ENCODE results near the gene CHPT1.
A peak's percentile ranks its signal among the peaks of the same experiment; 100 is the strongest.

Gene CHPT1

DNA sequence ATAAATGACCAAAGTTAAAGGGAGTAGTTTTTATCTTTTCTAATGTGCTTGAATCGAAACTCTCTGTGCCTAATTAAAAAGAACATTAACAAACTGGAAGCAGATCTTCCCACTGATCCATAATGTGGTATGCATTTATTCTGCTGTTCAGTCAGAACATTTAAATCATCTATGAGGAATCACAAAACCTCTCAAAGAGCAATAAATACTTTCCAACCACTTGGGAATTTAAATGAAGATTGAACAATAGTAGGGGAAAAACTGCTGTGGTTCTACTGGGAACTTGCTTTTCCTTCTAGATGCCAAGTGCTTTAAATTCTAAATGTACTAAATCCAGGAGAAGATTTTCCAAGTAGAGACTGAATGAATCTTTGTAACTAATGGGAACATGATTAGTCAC, 12.3 kb upstream of the CHPT1 start:
- DNase-seq: no peak

- DNase-seq: no peak
These were observed 11.3 kb upstream of the CHPT1 start for GRCh38 chr12:101686176-101686575.

- no peak for DNase-seq
These were observed 6.8 kb upstream of the CHPT1 start for GRCh38 chr12:101690544-101691098.

- no peak for DNase-seq
These were observed 5.8 kb upstream of the CHPT1 start for GRCh38 chr12:101691503-101692096.

DNA sequence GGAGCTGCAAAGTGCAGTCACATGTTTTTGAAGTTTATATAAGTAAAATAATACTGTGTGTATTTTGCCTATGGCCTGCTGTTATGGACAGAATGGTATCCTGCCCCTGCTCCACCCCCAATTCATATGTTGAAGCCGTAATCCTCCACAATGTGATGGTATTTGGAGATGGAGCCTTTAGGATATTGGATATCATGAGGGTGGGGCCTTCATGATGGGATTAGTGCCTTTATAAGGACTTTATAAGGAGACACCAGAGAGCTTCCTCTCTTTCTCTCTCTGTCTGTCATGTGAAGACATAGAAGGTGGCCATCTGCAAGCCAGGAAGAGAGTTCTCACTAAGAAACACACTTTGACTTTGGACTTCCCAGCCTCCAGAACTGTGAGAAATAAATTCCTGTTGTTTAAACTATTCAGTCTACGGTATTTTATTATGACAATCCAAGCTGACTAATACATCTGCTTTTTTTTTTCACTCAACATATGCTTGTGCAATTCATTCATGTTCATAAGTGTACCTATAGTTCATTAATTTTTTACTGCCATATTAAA, 3.1 kb upstream of the CHPT1 start:
- DNase-seq: no peak

GRCh38 chr12:101694986-101695385, 2.5 kb upstream of the CHPT1 start:
- no peak for DNase-seq

GRCh38 chr12:101695706-101696105, 1.7 kb upstream of the CHPT1 start:
- DNase-seq: no peak

- DNase-seq: no peak
These were observed 916 bp upstream of the CHPT1 start for GRCh38 chr12:101696251-101697196.

DNA sequence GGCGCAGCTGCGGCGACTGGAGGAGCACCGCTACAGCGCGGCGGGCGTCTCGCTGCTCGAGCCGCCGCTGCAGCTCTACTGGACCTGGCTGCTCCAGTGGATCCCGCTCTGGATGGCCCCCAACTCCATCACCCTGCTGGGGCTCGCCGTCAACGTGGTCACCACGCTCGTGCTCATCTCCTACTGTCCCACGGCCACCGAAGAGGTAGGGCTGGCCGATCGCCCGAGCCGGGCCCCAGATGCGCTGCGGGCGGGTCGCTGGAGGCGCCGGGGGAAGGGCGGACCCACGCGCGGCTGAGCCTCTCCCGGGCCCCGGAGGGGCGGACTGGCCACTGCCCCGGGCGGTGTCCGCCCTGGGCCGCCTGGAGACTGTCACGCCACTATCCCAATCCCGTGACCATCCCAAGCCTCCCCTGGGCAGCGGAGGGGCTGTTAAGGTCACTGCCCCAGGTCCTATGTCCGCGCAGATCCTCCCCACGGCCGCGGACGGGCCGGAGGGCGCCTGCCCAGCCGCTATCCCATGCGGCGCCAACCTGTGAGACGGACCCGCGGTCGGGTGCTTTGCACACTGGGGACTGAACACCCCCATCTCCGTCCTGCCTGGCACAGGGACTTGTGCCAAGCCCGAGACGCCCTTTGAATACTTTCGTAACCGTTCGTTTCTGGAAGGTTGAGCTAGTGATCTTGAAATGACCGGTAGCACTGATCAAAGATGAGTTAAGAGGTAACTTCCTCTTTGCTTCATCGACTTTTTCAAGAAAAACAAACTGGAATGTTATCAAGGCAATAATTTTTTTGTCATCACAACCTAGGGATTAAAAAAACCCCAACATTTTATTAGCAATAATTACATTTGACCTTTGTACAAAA, 725 bp downstream of the CHPT1 start:
- peak; percentile 9 for DNase-seq

- DNase-seq: peak; percentile 23
These were observed 1.4 kb downstream of the CHPT1 start for GRCh38 chr12:101698800-101699347.

GRCh38 chr12:101700299-101700820, 2.9 kb downstream of the CHPT1 start:
- no peak for DNase-seq

GRCh38 chr12:101703487-101703886, 6.0 kb downstream of the CHPT1 start:
- DNase-seq: no peak

- no peak for DNase-seq
These were observed 9.0 kb downstream of the CHPT1 start for GRCh38 chr12:101706403-101706802.

DNA sequence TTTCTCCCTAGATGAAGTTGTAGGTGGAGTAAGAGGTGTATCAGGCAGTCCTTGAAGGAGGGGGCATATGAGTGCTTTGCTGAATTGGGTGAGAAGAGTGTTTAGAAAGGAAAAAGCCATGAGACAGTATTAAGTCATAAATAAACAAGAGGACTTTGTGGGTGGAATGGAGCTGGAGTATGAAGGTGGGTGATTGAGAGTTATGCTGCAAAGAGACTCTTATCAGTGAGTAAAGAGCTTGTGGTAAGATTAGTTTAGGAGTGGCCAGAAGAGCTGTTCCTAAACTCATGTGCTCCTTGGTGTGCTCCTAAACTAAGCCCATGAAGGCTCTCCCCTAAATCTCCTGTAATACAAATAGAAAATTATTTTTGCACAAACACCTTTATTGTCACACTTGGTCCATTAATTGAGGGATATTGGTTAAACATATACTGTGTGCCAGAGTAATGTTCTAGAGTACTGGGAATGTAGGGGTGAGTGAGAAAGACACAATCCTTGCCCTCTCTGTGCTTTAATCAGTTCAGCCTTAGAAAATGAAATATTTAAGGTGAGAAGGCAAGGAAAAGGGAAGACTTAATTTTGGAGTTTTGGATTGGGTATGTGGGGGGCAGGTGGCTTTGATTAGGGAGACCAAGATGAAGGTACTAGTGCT, 9.8 kb downstream of the CHPT1 start:
- DNase-seq: no peak

DNA sequence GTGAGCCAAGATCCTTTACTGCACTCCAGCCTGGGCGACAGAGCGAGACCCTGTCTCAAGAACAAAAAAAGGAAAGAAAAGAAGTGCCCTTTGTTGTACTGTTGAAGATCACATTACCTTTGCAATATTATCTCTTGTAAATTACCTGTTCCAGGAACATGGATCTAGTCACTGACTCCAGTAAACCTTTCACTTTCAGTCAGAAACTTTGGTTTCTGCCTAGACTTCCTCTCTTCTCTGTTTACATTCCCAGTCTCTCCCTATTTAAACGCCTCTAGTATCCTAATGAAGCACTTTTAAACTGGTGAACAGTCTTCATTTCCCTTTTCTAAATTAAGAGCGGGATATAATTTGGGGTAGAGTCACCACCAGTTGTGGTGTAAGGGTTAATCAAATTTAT, 12.8 kb downstream of the CHPT1 start:
- no peak for DNase-seq

DNA sequence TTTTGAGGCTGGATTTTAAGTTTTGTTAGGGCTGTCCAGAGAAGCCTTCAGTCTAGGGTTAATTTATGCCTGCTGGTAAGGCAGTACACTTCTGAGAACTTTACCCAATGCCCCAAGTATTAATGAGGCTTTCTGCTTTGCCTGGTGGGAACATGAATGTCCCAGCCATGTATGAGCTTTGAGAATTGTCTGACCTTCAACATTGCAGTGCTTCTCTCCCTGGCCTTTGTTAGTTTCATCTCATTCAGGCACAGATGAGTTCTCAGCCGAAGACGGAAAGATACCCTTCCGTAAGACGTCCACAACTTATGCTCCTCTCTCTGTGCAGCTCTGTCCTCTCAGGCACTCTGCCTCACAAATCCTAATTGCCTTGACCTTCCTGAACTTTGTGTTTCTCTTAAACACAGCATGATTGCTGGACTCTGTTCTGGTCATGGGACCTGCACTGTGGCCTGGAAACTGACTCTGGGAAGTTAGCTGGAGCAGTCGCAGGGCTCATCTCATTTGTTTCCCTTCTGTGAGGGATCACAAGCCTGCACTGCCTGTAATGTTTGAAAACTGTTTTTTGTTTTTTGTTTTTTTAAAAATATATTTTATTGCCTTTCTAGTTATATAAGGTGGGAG, 15.7 kb downstream of the CHPT1 start:
- DNase-seq: no peak

DNA sequence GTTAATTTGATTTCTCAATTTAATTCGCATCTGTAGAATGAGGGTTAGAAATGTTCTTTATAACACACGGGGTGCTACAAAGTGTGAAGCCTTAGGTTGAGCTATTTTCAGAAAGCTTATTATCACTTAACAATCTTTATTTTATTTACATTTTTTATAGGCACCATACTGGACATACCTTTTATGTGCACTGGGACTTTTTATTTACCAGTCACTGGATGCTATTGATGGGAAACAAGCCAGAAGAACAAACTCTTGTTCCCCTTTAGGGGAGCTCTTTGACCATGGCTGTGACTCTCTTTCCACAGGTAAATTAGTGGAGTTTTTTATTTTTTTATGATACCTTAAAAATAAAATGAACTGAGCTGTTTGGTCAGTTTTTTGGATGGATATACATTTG, 16.5 kb downstream of the CHPT1 start:
- DNase-seq: no peak

GRCh38 chr12:101714877-101715444, 17.5 kb downstream of the CHPT1 start:
- no peak for DNase-seq

DNA sequence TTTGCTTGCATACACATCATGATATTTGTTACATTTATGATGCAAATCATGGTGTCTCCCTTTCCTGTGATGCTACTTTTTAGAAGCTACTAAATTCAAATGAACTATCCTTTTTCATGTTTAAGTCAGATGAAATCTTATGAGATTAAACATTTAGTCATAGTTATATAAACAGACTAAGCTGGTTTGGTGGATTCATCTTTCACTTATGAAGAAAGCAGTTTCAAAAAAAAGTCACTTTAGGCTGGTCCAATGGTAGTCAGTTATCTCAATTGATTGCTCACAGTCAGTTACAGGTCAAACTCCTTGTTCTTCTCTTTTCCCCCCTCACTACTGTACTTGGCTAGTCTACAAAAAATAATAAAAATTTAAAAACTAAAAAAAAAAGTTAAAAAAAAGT, 22.1 kb downstream of the CHPT1 start:
- peak; percentile 18 for DNase-seq

GRCh38 chr12:101720118-101720517, 22.7 kb downstream of the CHPT1 start:
- DNase-seq: no peak

DNA sequence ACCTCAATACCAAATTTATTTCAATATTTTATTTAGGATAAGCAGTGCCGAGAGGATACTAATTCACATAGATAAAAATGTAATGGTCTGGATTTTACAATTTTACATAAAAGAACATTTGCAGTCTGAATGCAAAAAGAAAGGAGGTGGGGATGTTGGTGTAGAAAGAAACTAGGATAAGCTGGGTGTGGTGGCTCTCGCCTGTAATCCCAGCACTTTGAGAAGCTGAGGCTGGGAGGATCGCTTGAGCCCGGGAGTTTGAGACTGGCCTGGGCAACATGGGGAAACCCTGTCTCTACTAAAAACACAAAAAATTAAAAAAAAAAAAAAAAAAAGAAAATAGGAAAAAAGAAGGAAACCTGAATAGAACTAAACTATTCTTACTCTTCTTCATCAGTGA, 25.0 kb downstream of the CHPT1 start:
- DNase-seq: no peak
